ENCODE data around the gene C16orf87.

The C16orf87 gene

GRCh38 chr16:46826631-46827030, 4.3 kb downstream of the C16orf87 start:
- Histone ChIP-seq H3K9me2 (replicated peaks; ENCODE audit: control insufficient read depth, low read length) (no peaks in the 10 kb centered on the region), H3F3A (ENCODE audit: control insufficient read depth, insufficient read depth) (no peaks in the 10 kb centered on the region), H3K27me3 (ENCODE audit: control insufficient read depth, low read length) (no peaks in the 10 kb centered on the region), H3K4me3 (ENCODE audit: low read length) (peak overlapping the region; percentile 39), H3K4me2 (ENCODE audit: low read length) (peak overlapping the region; percentile 23), H3K9me3 (ENCODE audit: control insufficient read depth, insufficient read depth, low read length) (no peaks in the 10 kb centered on the region), H3K36me3 (ENCODE audit: control insufficient read depth, low read length) (peaks cover 64% of the 10 kb centered on the region), H4K20me1 (ENCODE audit: control insufficient read depth, insufficient read depth, low read depth, low read length) (peaks cover 14% of the 10 kb centered on the region), H3K4me1 (ENCODE audit: control insufficient read depth, low read length) (peaks cover 63% of the 10 kb centered on the region), H3K79me2 (ENCODE audit: control insufficient read depth, low read length) (peaks cover 93% of the 10 kb centered on the region), H3K27ac (ENCODE audit: low read depth, low read length) (no peak overlapping the region)
- TF ChIP-seq EZH2phosphoT487 (IDR thresholded peaks at IDR 0.05; ENCODE audit: borderline replicate concordance, low read length) (no peak), CTCF (IDR thresholded peaks at IDR 0.05; ENCODE audit: low read depth, low read length, poor library complexity, severe bottlenecking) (no peak)

DNA sequence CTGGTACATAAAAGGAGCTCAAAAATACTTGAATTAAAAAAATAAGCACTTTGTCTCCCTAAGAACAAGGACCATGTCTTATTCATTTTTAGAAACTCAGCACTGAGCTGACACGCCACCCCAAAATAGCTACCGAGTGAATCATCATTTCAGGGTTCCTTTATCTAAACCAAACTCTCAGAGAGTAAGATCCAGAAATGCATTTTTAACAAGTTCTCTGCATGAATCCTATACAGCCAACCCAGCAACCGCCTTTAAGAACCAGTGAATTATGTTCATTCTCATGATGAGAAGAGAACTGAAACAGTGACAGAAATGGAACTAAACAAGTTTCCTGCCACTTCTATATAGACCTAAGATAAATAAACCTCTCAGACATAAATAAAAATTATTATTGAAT, 8.7 kb downstream of the C16orf87 start:
- Histone ChIP-seq H3K9me2 (replicated peaks; ENCODE audit: control insufficient read depth, low read length) (no peaks in the 10 kb centered on the region), H3K27me3 (ENCODE audit: control insufficient read depth, low read length) (no peaks in the 10 kb centered on the region), H3K9me3 (ENCODE audit: control insufficient read depth, insufficient read depth, low read length) (no peaks in the 10 kb centered on the region), H3K4me2 (ENCODE audit: low read length) (peak overlapping the region; percentile 12; the same call in 1 of the 2 replicates), H4K20me1 (ENCODE audit: control insufficient read depth, insufficient read depth, low read depth, low read length) (peaks cover 8% of the 10 kb centered on the region), H3K4me3 (ENCODE audit: low read length) (no peak overlapping the region), H3K4me1 (ENCODE audit: control insufficient read depth, low read length) (peaks cover 41% of the 10 kb centered on the region), H3K36me3 (ENCODE audit: control insufficient read depth, low read length) (peaks cover 58% of the 10 kb centered on the region), H3K79me2 (ENCODE audit: control insufficient read depth, low read length) (peaks cover 99% of the 10 kb centered on the region), H3F3A (ENCODE audit: control insufficient read depth, insufficient read depth) (no peaks in the 10 kb centered on the region; the same call in 1 of the 2 replicates), H3K27ac (ENCODE audit: low read depth, low read length) (no peak overlapping the region)
- TF ChIP-seq EZH2phosphoT487 (IDR thresholded peaks at IDR 0.05; ENCODE audit: borderline replicate concordance, low read length) (no peak), CTCF (IDR thresholded peaks at IDR 0.05; ENCODE audit: low read depth, low read length, poor library complexity, severe bottlenecking) (no peak)

GRCh38 chr16:46817961-46818360, 13.0 kb downstream of the C16orf87 start:
- Histone ChIP-seq H3K4me2 (ENCODE audit: low read length) (no peak overlapping the region), H3K36me3 (ENCODE audit: control insufficient read depth, low read length) (peaks cover 71% of the 10 kb centered on the region), H3K9me3 (ENCODE audit: control insufficient read depth, insufficient read depth, low read length) (peaks cover 9% of the 10 kb centered on the region), H3K9me2 (replicated peaks; ENCODE audit: control insufficient read depth, low read length) (no peaks in the 10 kb centered on the region), H3K4me3 (ENCODE audit: low read length) (no peak overlapping the region), H3K27me3 (ENCODE audit: control insufficient read depth, low read length) (no peaks in the 10 kb centered on the region), H4K20me1 (ENCODE audit: control insufficient read depth, insufficient read depth, low read depth, low read length) (peaks cover 11% of the 10 kb centered on the region), H3K27ac (ENCODE audit: low read depth, low read length) (no peak overlapping the region), H3K79me2 (ENCODE audit: control insufficient read depth, low read length) (peaks cover 99% of the 10 kb centered on the region), H3F3A (ENCODE audit: control insufficient read depth, insufficient read depth) (peaks cover 14% of the 10 kb centered on the region), H3K4me1 (ENCODE audit: control insufficient read depth, low read length) (peaks cover 47% of the 10 kb centered on the region)
- TF ChIP-seq CTCF (IDR thresholded peaks at IDR 0.05; ENCODE audit: low read depth, low read length, poor library complexity, severe bottlenecking), result no peak
- no peak for TF ChIP-seq EZH2phosphoT487 (IDR thresholded peaks at IDR 0.05; ENCODE audit: borderline replicate concordance, low read length)

Data from DOHH2 (cell line).